ENCODE data around the gene SLC25A10.

Gene SLC25A10

GRCh38 chr17:81713004-81713555 is 996 bp downstream of the SLC25A10 start:
- no peak for TF ChIP-seq CTCF (IDR thresholded peaks at IDR 0.05)
- Histone ChIP-seq H3K9ac (peak overlapping the region; percentile 91), H3K27me3 (ENCODE audit: control insufficient read depth, insufficient read depth, low read length) (no peaks in the 10 kb centered on the region), H3K36me3 (ENCODE audit: control insufficient read depth, insufficient read depth, low read length) (no peaks in the 10 kb centered on the region), H3K4me3 (ENCODE audit: low read depth, low read length) (peak overlapping the region; percentile 81), H3K9me3 (ENCODE audit: control insufficient read depth, low read length) (no peaks in the 10 kb centered on the region), H3K4me2 (ENCODE audit: low read length) (peak overlapping the region; percentile 93), H3K4me1 (peaks cover 30% of the 10 kb centered on the region), H3K27ac (peak overlapping the region; percentile 96), H2AFZ (peak overlapping the region; percentile 69), H3K79me2 (peaks cover 14% of the 10 kb centered on the region)

GRCh38 chr17:81713556-81714411 is 1.7 kb downstream of the SLC25A10 start:
- Histone ChIP-seq H3K27ac (peak overlapping the region; percentile 96), H3K79me2 (peaks cover 14% of the 10 kb centered on the region), H2AFZ (peak overlapping the region; percentile 68), H3K9ac (peak overlapping the region; percentile 91), H3K27me3 (ENCODE audit: control insufficient read depth, insufficient read depth, low read length) (no peaks in the 10 kb centered on the region), H3K4me2 (ENCODE audit: low read length) (peak overlapping the region; percentile 93), H3K9me3 (ENCODE audit: control insufficient read depth, low read length) (no peaks in the 10 kb centered on the region), H3K4me1 (peaks cover 30% of the 10 kb centered on the region), H3K36me3 (ENCODE audit: control insufficient read depth, insufficient read depth, low read length) (no peaks in the 10 kb centered on the region), H3K4me3 (ENCODE audit: low read depth, low read length) (peak overlapping the region; percentile 81)
- TF ChIP-seq CTCF (IDR thresholded peaks at IDR 0.05): no peak

GRCh38 chr17:81714412-81715106 is 2.5 kb downstream of the SLC25A10 start:
- Histone ChIP-seq H3K79me2 (peaks cover 14% of the 10 kb centered on the region), H3K4me2 (ENCODE audit: low read length) (peak overlapping the region; percentile 93), H2AFZ (no peak overlapping the region), H3K27me3 (ENCODE audit: control insufficient read depth, insufficient read depth, low read length) (no peaks in the 10 kb centered on the region), H3K9me3 (ENCODE audit: control insufficient read depth, low read length) (no peaks in the 10 kb centered on the region), H3K9ac (peak overlapping the region; percentile 91), H3K27ac (peak overlapping the region; percentile 96), H3K36me3 (ENCODE audit: control insufficient read depth, insufficient read depth, low read length) (no peaks in the 10 kb centered on the region), H3K4me3 (ENCODE audit: low read depth, low read length) (peak overlapping the region; percentile 81), H3K4me1 (peaks cover 30% of the 10 kb centered on the region)
- TF ChIP-seq CTCF (IDR thresholded peaks at IDR 0.05): no peak

- H3K36me3 ChIP-seq (ENCODE audit: control insufficient read depth, insufficient read depth, low read length): no peaks in the 10 kb centered on the region
These were observed 3.2 kb downstream of the SLC25A10 start for GRCh38 chr17:81715107-81715871.

More at GRCh38 chr17:81715107-81715871, 3.2 kb downstream of the SLC25A10 start:
- no peak for TF ChIP-seq CTCF (IDR thresholded peaks at IDR 0.05)
- no peak overlapping the region for H3K4me3 ChIP-seq (ENCODE audit: low read depth, low read length)
- H3K4me1 ChIP-seq: peaks cover 28% of the 10 kb centered on the region
- no peak overlapping the region for H3K9ac ChIP-seq
- H3K4me2 ChIP-seq (ENCODE audit: low read length): no peak overlapping the region
- H3K27ac ChIP-seq: peak overlapping the region; percentile 96
- H3K9me3 ChIP-seq (ENCODE audit: control insufficient read depth, low read length): no peaks in the 10 kb centered on the region
- H3K79me2 ChIP-seq: peaks cover 14% of the 10 kb centered on the region
- H3K27me3 ChIP-seq (ENCODE audit: control insufficient read depth, insufficient read depth, low read length): no peaks in the 10 kb centered on the region
- no peak overlapping the region for H2AFZ ChIP-seq

All from parathyroid adenoma (tissue), 2 donors.